Uterus (tissue), 2 donors: ENCODE results near the gene SHC2.

Source experiments
- CTCF ChIP-seq, 4 experiments: fragments of 200-600 bp in 2 of 4; fragments of 450-650 bp in 2 of 4; sonication (generic) in 2 of 4; IDR thresholded peaks; one replicate each; pipeline ENCODE4 v1.5.1; 2016 to 2019; ENCODE audit warnings: antibody characterized with exemption in 4 of 4, mild to moderate bottlenecking in 2 of 4, moderate library complexity in 1 of 4
- POLR2A ChIP-seq, 2 donors: fragments of 450-650 bp; IDR thresholded peaks; one replicate each; pipeline ENCODE4 v1.6.1; 2016; ENCODE audit warnings: antibody characterized with exemption in 2 of 2, mild to moderate bottlenecking in 1 of 2, moderate library complexity in 1 of 2

GRCh38 chr19:482186-483041 lies 21.6 kb upstream of the SHC2 start:
- TF ChIP-seq CTCF (IDR thresholded peaks at IDR 0.05) = no peak
- TF ChIP-seq POLR2A (IDR thresholded peaks at IDR 0.05) = no peak
